SJSA1 (cell line): ENCODE data around the gene LNPK. TPM values are rescaled to one million over a fixed set of nuclear protein-coding genes. Genes with fewer than 3 reads are reported as not detected.
"Not testable (repeated sequence)": the region's sequence is repeated elsewhere in the genome, so short reads cannot be mapped to it uniquely, and the experiment has no call there.

Experiments used
- DNase-seq, 2 experiments: peaks; one replicate each; pipeline ENCODE4 v3.0.0-alpha.2; 2015 to 2020; ENCODE audit warnings: low spot score in 2 of 2, low read depth in 1 of 2
- H3K27ac ChIP-seq: fragments of 250-450 bp; sonication (Bioruptor Pico); 2 replicates; pipeline ENCODE4 v1.5.1; 2020; ENCODE audit warnings: mild to moderate bottlenecking, moderate library complexity
- H3K27me3 ChIP-seq: fragments of 250-450 bp; sonication (Bioruptor Pico); replicated peaks from 2 replicates; pipeline ENCODE4 v1.5.1; 2020; ENCODE audit warnings: mild to moderate bottlenecking, moderate library complexity
- H3K36me3 ChIP-seq: fragments of 250-450 bp; sonication (Bioruptor Pico); 2 replicates; pipeline ENCODE4 v1.5.1; 2020; ENCODE audit warnings: mild to moderate bottlenecking
- H3K4me1 ChIP-seq: fragments of 250-450 bp; sonication (Bioruptor Pico); replicated peaks from 2 replicates; pipeline ENCODE4 v1.6.1; 2021; ENCODE audit warnings: mild to moderate bottlenecking
- H3K4me3 ChIP-seq: fragments of 250-450 bp; sonication (Bioruptor Pico); 2 replicates; pipeline ENCODE4 v1.5.1; 2020; ENCODE audit warnings: mild to moderate bottlenecking
- H3K9me3 ChIP-seq: fragments of 250-450 bp; sonication (Bioruptor Pico); replicated peaks from 2 replicates; pipeline ENCODE4 v1.5.1; 2020; ENCODE audit warnings: mild to moderate bottlenecking
- total RNA-seq: library from RNA; depleted of rRNA; stranded (reverse); fragments of >200 nt; shearing (Covaris generic); gene quantifications from 2 replicates; pipeline ENCODE4 v1.2.3, GENCODE V29; 2014

Gene LNPK
- total RNA-seq, 1 experiment from 2014 or later: 54.6 TPM

- H3K27ac ChIP-seq: peak overlapping the region; percentile 41
- peaks cover 4% of the 10 kb centered on the region; the same call in 1 of the 2 replicates for H3K36me3 ChIP-seq
- no peaks in the 10 kb centered on the region; the same call in 1 of the 2 replicates for H3K27me3 ChIP-seq
- DNase-seq: peak in 1 of 2 experiments; percentile 47
- H3K4me1 ChIP-seq: peaks cover 7% of the 10 kb centered on the region
- peak overlapping the region; percentile 86 for H3K4me3 ChIP-seq
- H3K9me3 ChIP-seq: no peaks in the 10 kb centered on the region
Measured at GRCh38 chr2:176001281-176001915, 669 bp downstream of the LNPK start.

- Histone ChIP-seq H3K27ac (no peak overlapping the region), H3K9me3 (no peaks in the 10 kb centered on the region), H3K4me1 (peaks cover 7% of the 10 kb centered on the region), H3K4me3 (no peak overlapping the region), H3K27me3 (no peaks in the 10 kb centered on the region; the same call in 1 of the 2 replicates), H3K36me3 (peaks cover 4% of the 10 kb centered on the region; the same call in 1 of the 2 replicates)
- no peak for DNase-seq
Measured at GRCh38 chr2:175999283-175999819, 2.7 kb downstream of the LNPK start.

- H3K9me3 ChIP-seq: no peaks in the 10 kb centered on the region
- H3K36me3 ChIP-seq: peaks cover 11% of the 10 kb centered on the region
- no peak overlapping the region for H3K4me3 ChIP-seq
- H3K4me1 ChIP-seq: no peaks in the 10 kb centered on the region
- H3K27ac ChIP-seq: no peak overlapping the region
- no peaks in the 10 kb centered on the region for H3K27me3 ChIP-seq
- no peak for DNase-seq
Measured at GRCh38 chr2:175990099-175990498, 12.0 kb downstream of the LNPK start.

GRCh38 chr2:175987126-175987525 is 14.9 kb downstream of the LNPK start:
- H3K27me3 ChIP-seq, H3K9me3 ChIP-seq, DNase-seq, H3K4me3 ChIP-seq, H3K4me1 ChIP-seq, H3K27ac ChIP-seq: not testable (repeated sequence)
- H3K36me3 ChIP-seq: peaks cover 11% of the 10 kb centered on the region

GRCh38 chr2:175984846-175985245 is 17.2 kb downstream of the LNPK start:
- peaks cover 5% of the 10 kb centered on the region; the same call in 1 of the 2 replicates for H3K36me3 ChIP-seq
- H3K4me1 ChIP-seq: no peaks in the 10 kb centered on the region
- no peak overlapping the region for H3K27ac ChIP-seq
- no peak overlapping the region for H3K4me3 ChIP-seq
- H3K9me3 ChIP-seq: no peaks in the 10 kb centered on the region
- DNase-seq: no peak
- no peaks in the 10 kb centered on the region for H3K27me3 ChIP-seq

GRCh38 chr2:175981551-175981950 is 20.5 kb downstream of the LNPK start:
- Histone ChIP-seq H3K4me1 (no peaks in the 10 kb centered on the region; the same call in 1 of the 2 replicates), H3K36me3 (peaks cover 6% of the 10 kb centered on the region; the same call in 1 of the 2 replicates), H3K9me3 (no peaks in the 10 kb centered on the region), H3K27ac (no peak overlapping the region), H3K4me3 (no peak overlapping the region), H3K27me3 (no peaks in the 10 kb centered on the region)
- no peak for DNase-seq

GRCh38 chr2:175976391-175977157 is 25.5 kb downstream of the LNPK start:
- DNase-seq: peak in 1 of 2 experiments; percentile 10
- no peaks in the 10 kb centered on the region for H3K27me3 ChIP-seq
- H3K36me3 ChIP-seq: peaks cover 13% of the 10 kb centered on the region
- no peaks in the 10 kb centered on the region; the same call in 1 of the 2 replicates for H3K4me1 ChIP-seq
- H3K9me3 ChIP-seq: no peaks in the 10 kb centered on the region
- H3K27ac ChIP-seq: no peak overlapping the region
- H3K4me3 ChIP-seq: no peak overlapping the region

- Histone ChIP-seq H3K9me3 (no peaks in the 10 kb centered on the region), H3K4me3 (no peak overlapping the region), H3K27me3 (no peaks in the 10 kb centered on the region), H3K36me3 (peaks cover 10% of the 10 kb centered on the region), H3K27ac (no peak overlapping the region), H3K4me1 (no peaks in the 10 kb centered on the region; the same call in 1 of the 2 replicates)
- DNase-seq: no peak
Measured at GRCh38 chr2:175973373-175973772, 28.7 kb downstream of the LNPK start.

GRCh38 chr2:175966839-175967238 is 35.2 kb downstream of the LNPK start:
- Histone ChIP-seq H3K27ac (no peak overlapping the region), H3K27me3 (no peaks in the 10 kb centered on the region), H3K36me3 (peaks cover 5% of the 10 kb centered on the region), H3K4me3 (no peak overlapping the region), H3K9me3 (no peaks in the 10 kb centered on the region), H3K4me1 (no peaks in the 10 kb centered on the region)
- DNase-seq: no peak

- H3K9me3 ChIP-seq: no peaks in the 10 kb centered on the region
- no peaks in the 10 kb centered on the region for H3K27me3 ChIP-seq
- DNase-seq: no peak
- H3K27ac ChIP-seq: no peak overlapping the region
- H3K36me3 ChIP-seq: peaks cover 5% of the 10 kb centered on the region
- no peaks in the 10 kb centered on the region for H3K4me1 ChIP-seq
- no peak overlapping the region for H3K4me3 ChIP-seq
Measured at GRCh38 chr2:175965773-175966172, 36.3 kb downstream of the LNPK start.

- H3K4me1 ChIP-seq: no peaks in the 10 kb centered on the region
- no peak for DNase-seq
- H3K27me3 ChIP-seq: no peaks in the 10 kb centered on the region
- no peak overlapping the region for H3K27ac ChIP-seq
- H3K9me3 ChIP-seq: no peaks in the 10 kb centered on the region
- peaks cover 5% of the 10 kb centered on the region for H3K36me3 ChIP-seq
- no peak overlapping the region for H3K4me3 ChIP-seq
Measured at GRCh38 chr2:175964195-175964594, 37.9 kb downstream of the LNPK start.

GRCh38 chr2:175963171-175963570 is 38.9 kb downstream of the LNPK start:
- not testable (repeated sequence) for DNase-seq, H3K9me3 ChIP-seq, H3K4me1 ChIP-seq, H3K36me3 ChIP-seq, H3K27me3 ChIP-seq, H3K27ac ChIP-seq, H3K4me3 ChIP-seq

GRCh38 chr2:175957845-175958244 is 44.2 kb downstream of the LNPK start:
- Histone ChIP-seq H3K36me3 (peaks cover 9% of the 10 kb centered on the region), H3K4me1 (no peaks in the 10 kb centered on the region), H3K4me3 (no peak overlapping the region), H3K27ac (no peak overlapping the region), H3K27me3 (no peaks in the 10 kb centered on the region), H3K9me3 (no peaks in the 10 kb centered on the region)
- no peak for DNase-seq

GRCh38 chr2:175955136-175955535 is 46.9 kb downstream of the LNPK start:
- H3K4me3 ChIP-seq: no peak overlapping the region
- no peak overlapping the region for H3K27ac ChIP-seq
- no peaks in the 10 kb centered on the region for H3K27me3 ChIP-seq
- DNase-seq: no peak
- no peaks in the 10 kb centered on the region for H3K9me3 ChIP-seq
- no peaks in the 10 kb centered on the region for H3K4me1 ChIP-seq
- peaks cover 9% of the 10 kb centered on the region for H3K36me3 ChIP-seq
